Stimulated activated CD4-positive, alpha-beta T cell treated with anti-CD3 and anti-CD28 coated beads, Interleukin-2, amount 100 ng/mL, for 48 hours (primary cell): Measurements from ENCODE around the gene ETNPPL.
"Not testable (repeated sequence)": the region's sequence is repeated elsewhere in the genome, so short reads cannot be mapped to it uniquely, and the experiment has no call there.

Source experiments
- DNase-seq, 2 donors: peaks; one replicate each; pipeline ENCODE4 v3.0.0-alpha.2; 2020

ETNPPL gene

DNA sequence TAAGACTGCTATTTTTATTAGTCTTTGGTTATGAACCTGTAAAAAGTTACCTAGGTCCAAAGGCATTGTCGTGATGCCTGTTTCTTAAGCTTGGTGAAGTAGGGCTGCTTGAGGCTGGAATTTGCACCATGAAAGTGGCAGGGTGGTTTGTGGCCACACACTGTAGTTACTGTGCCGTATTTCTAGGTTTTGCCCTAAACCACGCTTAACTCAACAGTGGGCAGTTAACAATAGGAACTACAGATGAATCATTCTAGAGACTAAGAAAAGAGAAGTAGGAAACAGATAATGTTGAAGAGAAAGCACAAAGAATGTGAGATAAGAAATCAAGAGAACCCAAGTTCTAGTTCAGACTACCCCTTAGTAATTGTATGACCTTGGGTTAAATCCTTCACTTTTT lies 11.5 kb downstream of the ETNPPL start:
- no peak for DNase-seq

DNA sequence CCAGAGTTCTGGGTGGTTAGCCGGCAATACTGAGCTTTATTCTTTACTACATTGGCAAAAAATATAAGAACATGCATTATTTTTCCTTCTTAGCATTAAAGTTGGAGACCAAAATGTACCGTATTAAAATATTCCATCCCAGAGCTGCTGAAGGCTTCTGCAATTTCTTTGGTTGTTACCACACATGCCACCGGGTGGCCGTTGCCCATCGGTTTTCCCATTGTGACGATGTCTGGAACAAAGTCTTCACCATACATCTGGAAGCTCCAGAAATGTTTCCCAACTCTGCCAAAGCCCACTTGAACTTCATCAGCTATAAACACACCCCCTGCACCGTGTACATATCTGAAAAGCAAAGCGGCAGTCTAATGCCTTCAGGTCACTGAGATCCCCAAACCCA lies 13.7 kb downstream of the ETNPPL start:
- no peak for DNase-seq

- DNase-seq: no peak
Observed at GRCh38 chr4:108746511-108746910, 16.3 kb downstream of the ETNPPL start.

- no peak for DNase-seq
Observed at GRCh38 chr4:108744307-108744706, 18.5 kb downstream of the ETNPPL start.

- no peak for DNase-seq
Observed at GRCh38 chr4:108742451-108743420, 20.1 kb downstream of the ETNPPL start.

DNA sequence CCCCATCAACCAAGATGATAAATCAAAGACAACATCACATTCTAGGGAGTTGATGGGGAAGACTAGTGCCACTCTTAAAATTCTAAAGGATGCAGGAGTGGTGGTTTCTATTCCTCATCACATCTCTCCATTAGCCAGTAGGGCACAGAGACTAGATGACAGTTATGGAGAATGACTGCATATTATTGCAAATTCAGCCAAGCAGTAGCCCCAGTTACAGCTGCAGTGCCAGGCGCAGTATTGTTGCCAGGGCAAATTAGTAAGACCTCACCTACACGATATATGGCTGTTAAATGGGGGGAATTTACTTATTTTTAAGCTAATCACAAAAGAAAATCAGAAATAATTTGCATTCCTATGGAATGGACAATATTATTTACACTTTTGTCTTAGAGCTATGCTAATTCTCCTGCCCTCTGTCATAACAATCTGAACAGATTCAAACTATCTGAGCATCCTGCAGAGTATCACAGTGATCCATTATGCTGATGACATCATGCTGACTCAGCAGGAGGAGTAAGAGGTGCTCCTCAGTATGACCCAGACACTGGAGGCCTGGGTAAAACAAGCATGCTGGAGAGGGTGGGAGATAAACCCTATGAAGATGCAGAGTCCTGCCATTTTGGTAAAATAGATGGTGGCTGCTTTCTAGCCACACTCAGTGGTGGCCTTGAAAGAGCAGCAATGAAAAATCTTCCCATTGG lies 24.7 kb downstream of the ETNPPL start:
- DNase-seq: no peak

DNA sequence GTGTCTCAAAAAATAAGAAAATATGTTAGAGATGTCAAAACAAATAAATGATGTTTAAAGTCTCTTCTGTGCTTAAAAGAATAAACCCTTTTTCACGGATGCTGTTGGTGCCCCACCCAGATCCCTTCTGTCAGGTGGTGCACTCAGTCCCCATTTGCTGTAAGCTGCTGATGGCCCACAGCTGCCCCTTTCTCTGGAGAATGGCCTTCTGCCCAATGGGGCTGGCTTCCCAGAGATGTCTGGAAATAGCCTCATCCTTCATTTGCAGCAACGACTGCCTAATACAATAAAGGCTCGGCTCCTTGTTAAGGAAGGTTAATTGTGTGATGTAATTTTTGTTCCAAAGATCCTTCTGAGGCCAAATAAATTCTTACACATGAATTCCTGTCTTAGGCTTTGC lies 31.8 kb downstream of the ETNPPL start:
- DNase-seq: no peak

GRCh38 chr4:108730579-108730978 lies 32.3 kb downstream of the ETNPPL start:
- no peak for DNase-seq

- DNase-seq: no peak
Observed at GRCh38 chr4:108729731-108730130, 33.1 kb downstream of the ETNPPL start.

DNA sequence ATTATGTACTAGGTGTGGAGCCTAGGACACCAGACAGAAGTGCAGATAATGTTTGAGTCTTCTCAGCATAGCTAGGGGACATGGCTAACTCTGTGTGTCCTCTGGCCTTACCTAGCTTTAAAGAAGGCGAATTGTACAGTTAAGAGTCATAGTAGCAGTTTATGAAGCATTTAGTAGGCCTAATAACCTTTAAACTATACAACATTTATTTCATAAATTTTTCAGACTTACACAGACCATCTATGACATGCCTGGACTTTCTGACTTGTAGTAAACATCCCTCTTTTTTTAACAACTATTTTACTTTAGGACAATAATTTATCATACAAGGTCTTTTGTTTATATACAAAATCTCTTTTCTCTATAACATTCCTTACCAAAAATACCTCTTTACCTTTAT lies 37.4 kb downstream of the ETNPPL start:
- no peak for DNase-seq

- DNase-seq: no peak
Observed at GRCh38 chr4:108717386-108717785, 45.5 kb downstream of the ETNPPL start.

DNA sequence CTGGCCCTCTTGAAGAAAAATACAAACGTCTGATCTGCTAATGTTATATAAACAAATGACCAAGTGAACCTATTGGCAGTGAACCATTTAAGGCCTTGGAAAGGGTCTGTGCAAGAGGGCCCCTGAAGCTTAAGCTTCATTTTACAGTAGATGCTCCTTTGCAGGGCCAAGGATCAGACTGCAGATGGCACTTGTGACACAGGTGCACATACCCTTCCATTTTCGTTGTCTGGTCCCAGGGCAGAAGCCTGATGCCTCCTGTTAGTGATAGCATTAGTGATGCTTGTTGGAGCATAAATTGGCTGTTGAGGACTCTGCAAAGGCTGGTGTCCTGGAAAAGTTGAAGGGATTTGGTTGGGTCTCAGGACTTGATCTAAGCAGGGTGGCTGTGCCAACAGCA lies 46.5 kb downstream of the ETNPPL start:
- no peak for DNase-seq

DNA sequence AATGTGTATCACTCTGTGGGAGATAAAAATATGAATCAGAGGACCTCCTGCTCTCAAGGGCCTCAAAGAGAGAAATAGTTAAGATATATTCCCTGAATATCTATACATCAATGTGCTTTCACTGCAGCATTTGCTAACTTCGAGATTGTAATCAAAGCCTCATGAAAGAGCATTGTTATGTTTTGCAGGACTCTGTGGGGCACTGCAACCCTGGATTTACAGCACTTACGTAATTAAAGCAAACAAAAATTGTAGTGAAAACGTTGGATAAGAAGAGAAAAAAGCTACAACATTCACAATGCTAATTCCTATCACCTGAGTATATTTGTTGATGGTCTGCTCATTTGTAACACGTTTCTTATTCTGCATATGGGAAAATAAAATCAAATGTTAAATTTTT lies 48.0 kb downstream of the ETNPPL start:
- DNase-seq: no peak

- not testable (repeated sequence) for DNase-seq
Observed at GRCh38 chr4:108710578-108710977, 52.3 kb downstream of the ETNPPL start.

DNA sequence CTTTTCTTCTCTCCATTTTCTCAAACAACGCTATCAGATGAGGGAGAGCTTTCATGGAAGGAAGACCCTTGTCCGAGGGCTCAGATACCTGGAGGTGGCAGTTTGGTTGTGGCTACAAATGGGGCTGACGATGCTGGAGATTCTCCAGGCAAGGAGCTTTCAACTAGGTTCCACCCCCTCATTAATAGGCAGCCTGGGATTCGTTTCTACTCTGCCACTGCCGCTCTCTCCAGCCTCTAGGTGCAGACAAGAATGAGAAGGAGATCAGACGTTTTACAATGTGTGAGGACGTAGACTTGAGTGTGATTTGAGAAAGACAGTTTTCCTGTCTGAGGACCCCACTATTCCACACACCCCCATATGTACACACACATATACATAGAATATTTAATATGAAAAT lies 53.1 kb downstream of the ETNPPL start:
- no peak for DNase-seq

GRCh38 chr4:108709234-108709633 lies 53.6 kb downstream of the ETNPPL start:
- DNase-seq: no peak

DNA sequence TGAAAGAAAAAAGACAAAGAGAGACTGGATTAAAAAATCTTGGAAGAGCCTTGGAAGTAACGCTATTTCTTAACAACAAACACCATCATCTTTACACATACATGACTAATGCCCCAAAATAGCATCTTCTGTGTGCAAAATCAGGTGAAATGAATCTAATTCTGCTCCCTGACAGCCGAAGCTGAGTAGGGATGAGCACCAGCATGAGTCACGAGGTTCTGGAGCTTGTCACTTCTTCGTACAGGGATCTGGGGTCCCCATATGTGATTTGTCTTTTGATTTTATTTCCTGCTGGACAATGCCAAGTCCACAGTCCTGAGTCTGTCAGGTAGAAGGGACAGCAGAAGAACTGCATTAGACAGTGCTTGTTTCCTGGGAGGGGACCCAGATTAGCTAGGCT lies 56.6 kb downstream of the ETNPPL start:
- DNase-seq: no peak

DNA sequence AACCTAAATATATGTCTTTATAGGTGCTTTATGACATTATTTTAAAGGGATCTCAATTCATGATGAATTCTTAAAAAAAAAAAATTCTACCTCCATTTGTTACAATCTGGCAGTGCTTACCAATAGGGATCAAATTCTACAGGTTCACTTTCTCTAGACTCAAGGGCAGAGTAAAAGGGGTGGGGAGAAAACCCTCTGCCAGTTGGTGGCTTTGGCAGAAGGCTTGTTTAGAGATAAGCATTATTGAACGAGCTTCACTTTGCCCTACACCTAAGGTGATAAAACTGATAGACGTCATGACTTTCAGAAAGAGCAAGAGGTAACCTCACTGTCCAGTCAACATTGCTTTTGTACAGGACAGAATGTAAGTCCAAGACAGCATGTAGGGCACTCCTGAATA lies 58.9 kb downstream of the ETNPPL start:
- DNase-seq: no peak

GRCh38 chr4:108703370-108703769 lies 59.5 kb downstream of the ETNPPL start:
- DNase-seq: no peak

GRCh38 chr4:108702960-108703359 lies 59.9 kb downstream of the ETNPPL start:
- no peak for DNase-seq

DNA sequence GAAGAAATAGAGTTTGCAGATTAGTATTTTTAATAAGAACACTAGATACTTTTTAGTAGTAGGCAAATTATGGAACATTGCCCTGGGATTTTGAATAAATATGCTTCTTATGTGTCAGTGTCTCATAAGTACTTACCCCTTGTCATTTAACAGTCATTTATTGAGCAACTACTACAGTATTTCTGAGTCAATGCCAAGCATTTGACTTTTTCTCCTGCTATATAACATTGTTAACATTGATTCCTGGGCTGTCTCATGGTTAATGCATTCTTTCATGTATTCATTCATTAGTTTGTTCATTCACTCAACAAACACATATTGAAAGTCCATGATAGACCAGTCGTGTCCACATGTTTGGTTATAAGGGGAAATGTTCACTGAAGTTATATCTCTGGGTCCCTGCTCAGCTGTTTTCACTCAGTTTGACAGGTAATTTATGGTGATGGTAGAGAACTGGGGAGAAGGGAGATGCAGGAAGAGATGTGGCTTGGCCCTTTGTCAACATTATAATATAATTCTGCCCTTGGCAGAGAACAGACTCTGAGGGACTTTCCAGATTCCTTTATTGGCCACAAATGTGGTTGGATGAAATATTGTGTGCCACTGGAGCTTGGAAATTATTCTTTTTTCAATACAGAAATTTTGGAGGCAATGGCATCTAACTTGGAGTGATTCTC lies 62.6 kb downstream of the ETNPPL start:
- DNase-seq: no peak

DNA sequence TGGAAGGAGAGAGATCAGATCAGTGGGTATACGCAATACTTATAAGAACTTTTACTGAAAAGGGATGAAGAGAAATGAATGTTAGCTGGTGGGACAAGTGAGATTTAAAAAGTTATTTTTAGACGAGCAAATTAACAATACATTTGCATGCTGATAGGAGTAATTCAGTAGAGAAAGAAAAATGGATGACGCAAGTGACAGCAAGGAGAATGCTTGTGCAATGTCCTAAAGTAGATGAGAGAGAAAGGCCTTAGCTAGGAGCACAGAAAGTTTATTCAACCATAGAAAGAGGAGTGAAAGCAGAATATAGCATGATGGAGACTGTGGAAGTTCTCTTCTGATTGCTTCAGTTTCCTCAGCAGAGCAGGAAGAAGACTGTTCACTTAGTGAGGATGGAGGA lies 66.7 kb downstream of the ETNPPL start:
- no peak for DNase-seq

- no peak for DNase-seq
Observed at GRCh38 chr4:108695062-108695461, 67.8 kb downstream of the ETNPPL start.

GRCh38 chr4:108694423-108694822 lies 68.4 kb downstream of the ETNPPL start:
- no peak for DNase-seq
